PC-3 (cell line): ENCODE data around the gene TMEM17. TPM values are rescaled to one million over a fixed set of nuclear protein-coding genes. Genes with fewer than 3 reads are reported as not detected.

ENCODE experiments used
- ATAC-seq: fragments of 200-7000 bp; cut with Tn5 transposase; 2 replicates; pipeline ENCODE4 v1.9.1; 2020; ENCODE audit warnings: mild to moderate bottlenecking, moderate library complexity
- BruUV-seq: library from RNA; stranded (reverse); fragments of 400-500 nt; replicated peaks from 2 replicates; lab custom pipeline; 2021; lab: Mats Ljungman, UMichigan
- CTCF ChIA-PET: fragments of 300-600 bp; sonication (Branson Sonifier 250); formaldehyde crosslinking; loops from one replicate; lab custom pipeline; 2022; ENCODE audit warnings: antibody characterized with exemption; lab: Charles Lee
- POLR2A ChIA-PET: fragments of 300-600 bp; sonication (Branson Sonifier 250); formaldehyde crosslinking; loops from one replicate; lab custom pipeline; 2022; ENCODE audit warnings: antibody characterized with exemption; ENCODE audit not compliant: unreplicated experiment; lab: Charles Lee
- DNase-seq: peaks from one replicate; pipeline ENCODE4 v3.0.0-alpha.2; 2015
- H2AFZ ChIP-seq: fragments of 300-600 bp; sonication (generic); 2 replicates; pipeline ENCODE4 v1.6.0; 2016; ENCODE audit warnings: antibody characterized with exemption, low read length
- H3F3A ChIP-seq: fragments of 300-600 bp; sonication (generic); one replicate; pipeline ENCODE4 v1.6.0; 2017; ENCODE audit warnings: antibody characterized with exemption, low read length, control low read depth, mild to moderate bottlenecking; ENCODE audit not compliant: unreplicated experiment
- H3K27ac ChIP-seq: fragments of 300-600 bp; sonication (generic); 2 replicates; pipeline ENCODE4 v1.5.1; 2016; ENCODE audit warnings: mild to moderate bottlenecking, low read length
- H3K27me3 ChIP-seq: fragments of 300-600 bp; sonication (generic); 2 replicates; pipeline ENCODE4 v1.6.1; 2016; ENCODE audit warnings: low read length, mixed read lengths
- H3K36me3 ChIP-seq: fragments of 300-600 bp; sonication (generic); 2 replicates; pipeline ENCODE4 v1.6.1; 2016; ENCODE audit warnings: low read depth, mixed run types, low read length, mixed read lengths
- H3K4me1 ChIP-seq: fragments of 300-600 bp; sonication (generic); 2 replicates; pipeline ENCODE4 v1.5.1; 2016; ENCODE audit warnings: low read length; ENCODE audit not compliant: insufficient read depth
- H3K4me2 ChIP-seq: fragments of 300-600 bp; sonication (generic); 2 replicates; pipeline ENCODE4 v1.6.0; 2016; ENCODE audit warnings: low read length
- H3K4me3 ChIP-seq: fragments of 300-600 bp; sonication (generic); 2 replicates; pipeline ENCODE4 v1.5.1; 2016; ENCODE audit warnings: mild to moderate bottlenecking, low read length, mixed read lengths
- H3K79me2 ChIP-seq: fragments of 300-600 bp; sonication (generic); 2 replicates; pipeline ENCODE4 v1.6.1; 2017; ENCODE audit warnings: low read length, mixed read lengths
- H3K9ac ChIP-seq: fragments of 300-600 bp; sonication (generic); 2 replicates; pipeline ENCODE4 v1.6.0; 2016; ENCODE audit warnings: mild to moderate bottlenecking, low read length
- H3K9me2 ChIP-seq: fragments of 300-600 bp; sonication (generic); replicated peaks from 2 replicates; pipeline ENCODE4 v1.6.1; 2016; ENCODE audit warnings: mixed run types, low read length, mixed read lengths
- H3K9me3 ChIP-seq: fragments of 300-600 bp; sonication (generic); 2 replicates; pipeline ENCODE4 v1.6.1; 2016; ENCODE audit warnings: low read length, mixed read lengths
- H4K20me1 ChIP-seq: fragments of 300-600 bp; sonication (generic); 2 replicates; pipeline ENCODE4 v1.6.1; 2016; ENCODE audit warnings: low read length, mixed read lengths
- CTCF ChIP-seq: fragments of 300-600 bp; sonication (generic); conservative IDR thresholded peaks from 2 replicates; pipeline ENCODE4 v1.5.1; 2017; ENCODE audit warnings: antibody characterized with exemption, low read depth, mild to moderate bottlenecking, low read length
- EZH2 ChIP-seq: fragments of 300-600 bp; sonication (generic); IDR thresholded peaks from one replicate; pipeline ENCODE4 v1.6.1; 2017; ENCODE audit warnings: antibody characterized with exemption, mild to moderate bottlenecking, low read length; ENCODE audit not compliant: unreplicated experiment
- EZH2phosphoT487 ChIP-seq: fragments of 300-600 bp; sonication (generic); IDR thresholded peaks from 2 replicates; pipeline ENCODE4 v1.6.1; 2018; ENCODE audit warnings: mild to moderate bottlenecking, antibody characterized with exemption, low read length, borderline replicate concordance
- intact Hi-C: fragments of 100-400 bp; cut with micrococcal nuclease; formaldehyde crosslinking; loops from 2 replicates; pipeline ENCODE4 v1.9.0; 2023
- total RNA-seq: library from RNA; depleted of rRNA; stranded (reverse); fragments of >200 nt; gene quantifications from 2 replicates; pipeline ENCODE4 v1.2.3, GENCODE V29; 2014

TMEM17 gene
- total RNA-seq, 1 experiment from 2014 or later, result 2.9 TPM

- POLR2A ChIA-PET, result no interaction called here
- H2AFZ ChIP-seq, result no peak overlapping the region
Measured at GRCh38 chr2:62466503-62466854, 39.5 kb downstream of the TMEM17 start.

DNA sequence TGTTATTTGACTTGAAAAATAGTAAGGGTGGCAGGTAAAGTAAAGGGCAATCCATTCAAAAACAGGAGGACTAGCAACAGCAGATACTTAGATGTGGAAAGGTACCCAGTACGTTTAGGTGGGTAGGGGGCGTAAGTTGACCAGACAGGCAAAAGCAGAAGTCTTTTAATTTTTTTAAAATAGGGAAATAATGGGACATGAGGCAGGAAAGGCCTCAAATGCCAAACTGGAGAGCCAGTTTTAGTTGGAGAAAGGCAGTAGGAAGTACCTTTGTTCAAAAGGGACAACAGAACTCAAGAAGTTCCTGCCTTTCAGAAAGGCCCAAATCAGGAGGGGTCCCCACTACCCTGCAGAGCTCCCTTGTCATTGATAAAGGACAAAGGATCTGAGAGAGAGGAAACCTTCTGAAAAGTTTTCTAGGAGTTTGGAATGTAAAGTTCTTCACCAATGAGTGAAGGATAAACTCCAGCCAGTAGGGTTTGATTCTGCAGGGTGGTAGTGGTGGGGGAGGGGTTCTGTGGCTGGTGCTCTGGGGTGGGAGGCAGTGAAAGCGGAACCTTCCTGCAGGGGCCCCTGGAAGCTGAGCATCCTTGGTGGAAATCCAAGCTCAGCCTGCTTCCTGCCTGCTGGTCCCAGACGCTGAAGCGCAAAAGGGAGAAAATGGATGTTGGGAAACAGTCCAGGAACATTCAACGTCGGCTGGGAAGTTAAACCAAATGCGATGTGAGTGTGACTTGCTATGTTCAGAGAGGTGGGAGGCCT is 40.1 kb downstream of the TMEM17 start:
- BruUV-seq, result no TSS peak
- CTCF ChIA-PET, result no interaction called here
- no peaks in the 10 kb centered on the region for H4K20me1 ChIP-seq
- H3K9ac ChIP-seq, result no peak overlapping the region
- POLR2A ChIA-PET, result no interaction called here
- H3K79me2 ChIP-seq, result no peaks in the 10 kb centered on the region
- H3K27ac ChIP-seq, result no peak overlapping the region
- no peak overlapping the region for H3K4me3 ChIP-seq
- intact Hi-C loops, result no loop called here
- DNase-seq, result no peak
- H3F3A ChIP-seq, result no peaks in the 10 kb centered on the region
- H3K9me3 ChIP-seq, result no peaks in the 10 kb centered on the region
- ATAC-seq, result no peak
- peaks cover 8% of the 10 kb centered on the region; the same call in 1 of the 2 replicates for H3K4me1 ChIP-seq
- H2AFZ ChIP-seq, result no peak overlapping the region
- TF ChIP-seq EZH2, result no peak
- TF ChIP-seq CTCF, result no peak
- no peak for TF ChIP-seq EZH2phosphoT487
- H3K36me3 ChIP-seq, result no peaks in the 10 kb centered on the region
- H3K9me2 ChIP-seq, result no peaks in the 10 kb centered on the region
- no peaks in the 10 kb centered on the region for H3K27me3 ChIP-seq
- no peak overlapping the region for H3K4me2 ChIP-seq

More at GRCh38 chr2:62466503-62466854, 39.5 kb downstream of the TMEM17 start:
- intact Hi-C loops, result no loop called here
- DNase-seq (no peak), ATAC-seq (no peak)
- H3K9me2 ChIP-seq, result no peaks in the 10 kb centered on the region
- no peaks in the 10 kb centered on the region for H3K9me3 ChIP-seq
- H3K36me3 ChIP-seq, result no peaks in the 10 kb centered on the region
- H3K4me3 ChIP-seq, result no peak overlapping the region
- H3K4me2 ChIP-seq, result no peak overlapping the region
- H3K27ac ChIP-seq, result no peak overlapping the region
- H4K20me1 ChIP-seq, result no peaks in the 10 kb centered on the region
- H3K9ac ChIP-seq, result no peak overlapping the region
- H3K27me3 ChIP-seq, result no peaks in the 10 kb centered on the region
- H3K79me2 ChIP-seq, result no peaks in the 10 kb centered on the region
- CTCF ChIA-PET, result no interaction called here
- no peaks in the 10 kb centered on the region for H3F3A ChIP-seq
- peaks cover 5% of the 10 kb centered on the region; the same call in 1 of the 2 replicates for H3K4me1 ChIP-seq
- no TSS peak for BruUV-seq
- TF ChIP-seq CTCF (no peak), EZH2 (no peak)

DNA sequence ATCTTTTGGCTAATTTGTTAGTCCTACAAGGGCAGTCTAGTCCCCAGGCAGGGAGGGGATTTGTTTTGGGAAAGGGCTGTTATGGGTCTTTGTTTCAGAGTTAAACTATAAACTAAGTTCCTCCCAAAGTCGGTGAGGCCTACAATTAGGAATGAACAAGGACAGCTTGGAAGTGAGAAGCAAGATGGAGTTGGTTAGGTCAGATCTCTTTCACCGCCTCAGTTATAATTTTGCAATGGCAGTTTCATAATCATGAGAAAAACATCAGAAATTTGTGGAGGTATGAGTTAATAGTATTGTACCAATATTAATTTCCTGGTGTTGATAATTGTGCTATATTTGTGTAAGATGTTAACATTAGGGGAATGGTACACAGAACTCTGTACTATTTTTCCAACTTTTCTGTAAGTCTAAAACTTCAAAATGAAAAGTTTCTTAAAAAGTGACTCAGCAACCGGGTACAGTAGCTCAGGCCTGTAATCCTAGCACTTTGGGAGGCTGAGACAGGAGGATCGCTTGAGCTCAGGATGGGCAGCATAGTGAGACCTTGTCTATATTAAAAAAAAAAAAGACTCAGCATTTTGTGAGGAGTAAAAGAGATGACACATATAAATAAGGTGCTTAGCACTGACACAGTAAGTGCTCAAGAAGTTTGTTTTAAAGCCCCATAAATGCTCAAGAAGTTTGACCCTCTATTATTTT is 40.8 kb downstream of the TMEM17 start:
- Histone ChIP-seq H3K27me3 (no peaks in the 10 kb centered on the region), H3K4me3 (no peak overlapping the region), H3K9me3 (no peaks in the 10 kb centered on the region), H3K4me2 (no peak overlapping the region), H3K36me3 (no peaks in the 10 kb centered on the region), H3K27ac (no peak overlapping the region), H4K20me1 (no peaks in the 10 kb centered on the region), H3K9ac (no peak overlapping the region), H3K4me1 (peaks cover 8% of the 10 kb centered on the region; the same call in 1 of the 2 replicates), H3K79me2 (no peaks in the 10 kb centered on the region), H2AFZ (no peak overlapping the region), H3K9me2 (no peaks in the 10 kb centered on the region), H3F3A (no peaks in the 10 kb centered on the region)
- CTCF ChIA-PET, result no interaction called here
- no peak for DNase-seq
- BruUV-seq, result no TSS peak
- POLR2A ChIA-PET, result no interaction called here
- no peak for ATAC-seq
- TF ChIP-seq EZH2, result no peak
- TF ChIP-seq CTCF, result no peak
- intact Hi-C loops, result no loop called here
